Memory B cell (primary cell): ENCODE data around the gene HTT.

ENCODE experiments used
- ATAC-seq: fragments of 150-1000 bp; cut with Tn5 transposase; 2 replicates; pipeline ENCODE4 v1.10.0; 2021; ENCODE audit warnings: low read depth, mild to moderate bottlenecking, moderate library complexity
- DNase-seq, 2 donors: peaks; one replicate each; pipeline ENCODE4 v3.0.0; 2022; ENCODE audit warnings: low spot score in 2 of 2
- H3K27ac Mint-ChIP-seq: one replicate; pipeline ENCODE4 v1.8.0; 2022; ENCODE audit warnings: mild to moderate bottlenecking, moderate library complexity, mixed read lengths
- H3K27me3 Mint-ChIP-seq: one replicate; pipeline ENCODE4 v1.8.0; 2022; ENCODE audit warnings: mixed read lengths
- H3K36me3 Mint-ChIP-seq: one replicate; pipeline ENCODE4 v1.8.0; 2022; ENCODE audit warnings: mild to moderate bottlenecking, mixed read lengths
- H3K4me1 Mint-ChIP-seq: one replicate; pipeline ENCODE4 v1.8.0; 2022; ENCODE audit warnings: mixed read lengths
- H3K4me3 Mint-ChIP-seq: one replicate; pipeline ENCODE4 v1.8.0; 2022; ENCODE audit warnings: mild to moderate bottlenecking, moderate library complexity, mixed read lengths
- H3K9me3 Mint-ChIP-seq: one replicate; pipeline ENCODE4 v1.8.0; 2022; ENCODE audit warnings: mixed read lengths

Gene HTT

GRCh38 chr4:3257556-3258482 lies 183.3 kb downstream of the HTT start:
- peak overlapping the region; percentile 73 for H3K27ac Mint-ChIP-seq
- no peaks in the 10 kb centered on the region for H3K9me3 Mint-ChIP-seq
- H3K27me3 Mint-ChIP-seq = no peaks in the 10 kb centered on the region
- ATAC-seq (peak; percentile 79), DNase-seq (peak; percentile 21 to 27)
- peaks cover 16% of the 10 kb centered on the region for H3K4me1 Mint-ChIP-seq
- peaks cover 3% of the 10 kb centered on the region for H3K36me3 Mint-ChIP-seq
- H3K4me3 Mint-ChIP-seq = peak overlapping the region; percentile 65

DNA sequence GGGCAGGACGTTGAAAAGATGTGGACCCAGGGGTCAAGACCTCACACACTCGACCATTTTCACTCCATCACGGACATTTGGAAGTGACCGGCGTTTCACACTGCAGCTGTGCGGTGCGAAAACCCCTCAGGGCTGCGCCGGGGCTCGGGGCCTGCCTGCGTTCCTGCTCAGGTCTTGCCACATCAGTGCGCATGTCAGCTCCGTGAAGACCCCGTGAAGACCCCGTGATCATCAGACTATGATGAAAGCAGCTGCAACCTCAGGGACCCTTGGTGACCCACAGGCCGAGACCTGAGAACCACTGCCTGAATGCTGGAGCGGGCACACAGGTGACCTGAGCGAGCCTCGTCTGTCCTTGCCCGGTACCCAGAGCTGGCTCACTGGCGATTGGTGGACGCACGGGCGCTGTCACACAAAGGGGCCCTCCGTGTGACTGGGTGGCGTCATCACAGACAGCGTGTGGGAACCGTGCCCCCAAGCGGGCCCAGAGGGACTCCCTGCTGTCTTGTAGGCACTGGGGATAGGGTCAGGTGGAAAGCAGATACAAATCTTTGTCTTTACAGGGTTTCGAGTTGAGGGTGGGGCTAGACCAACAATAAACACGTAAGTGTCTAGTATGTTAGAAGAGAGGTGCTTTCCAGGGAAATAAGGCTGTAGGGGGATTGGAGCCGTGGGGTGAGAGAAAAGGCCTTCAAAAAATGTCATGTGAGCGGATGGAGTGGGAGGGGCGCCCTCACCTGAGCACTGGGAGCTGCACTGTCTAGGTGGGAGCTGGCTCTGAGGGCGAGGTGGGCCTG lies 187.1 kb downstream of the HTT start:
- Mint-ChIP-seq H3K9me3 (no peaks in the 10 kb centered on the region), H3K4me3 (no peak overlapping the region), H3K4me1 (peaks cover 13% of the 10 kb centered on the region), H3K36me3 (no peaks in the 10 kb centered on the region), H3K27me3 (no peaks in the 10 kb centered on the region), H3K27ac (no peak overlapping the region)
- no peak for ATAC-seq
- DNase-seq = no peak

- Mint-ChIP-seq H3K4me1 (peaks cover 7% of the 10 kb centered on the region), H3K27me3 (no peaks in the 10 kb centered on the region), H3K27ac (no peak overlapping the region), H3K4me3 (no peak overlapping the region), H3K36me3 (no peaks in the 10 kb centered on the region), H3K9me3 (no peaks in the 10 kb centered on the region)
- DNase-seq = no peak
- no peak for ATAC-seq
These were observed 187.9 kb downstream of the HTT start for GRCh38 chr4:3262208-3263052.

- no peak overlapping the region for H3K4me3 Mint-ChIP-seq
These were observed 188.8 kb downstream of the HTT start for GRCh38 chr4:3263053-3263875.

GRCh38 chr4:3263876-3264193 lies 189.4 kb downstream of the HTT start:
- Mint-ChIP-seq H3K27me3 (no peaks in the 10 kb centered on the region), H3K9me3 (no peaks in the 10 kb centered on the region), H3K36me3 (no peaks in the 10 kb centered on the region), H3K4me3 (no peak overlapping the region), H3K27ac (no peak overlapping the region), H3K4me1 (no peaks in the 10 kb centered on the region)
- DNase-seq = no peak
- ATAC-seq = no peak

More at GRCh38 chr4:3263053-3263875, 188.8 kb downstream of the HTT start:
- DNase-seq = no peak
- no peak for ATAC-seq
- no peaks in the 10 kb centered on the region for H3K36me3 Mint-ChIP-seq
- H3K27me3 Mint-ChIP-seq = no peaks in the 10 kb centered on the region
- peaks cover 1% of the 10 kb centered on the region for H3K4me1 Mint-ChIP-seq
- no peaks in the 10 kb centered on the region for H3K9me3 Mint-ChIP-seq
- H3K27ac Mint-ChIP-seq = no peak overlapping the region

DNA sequence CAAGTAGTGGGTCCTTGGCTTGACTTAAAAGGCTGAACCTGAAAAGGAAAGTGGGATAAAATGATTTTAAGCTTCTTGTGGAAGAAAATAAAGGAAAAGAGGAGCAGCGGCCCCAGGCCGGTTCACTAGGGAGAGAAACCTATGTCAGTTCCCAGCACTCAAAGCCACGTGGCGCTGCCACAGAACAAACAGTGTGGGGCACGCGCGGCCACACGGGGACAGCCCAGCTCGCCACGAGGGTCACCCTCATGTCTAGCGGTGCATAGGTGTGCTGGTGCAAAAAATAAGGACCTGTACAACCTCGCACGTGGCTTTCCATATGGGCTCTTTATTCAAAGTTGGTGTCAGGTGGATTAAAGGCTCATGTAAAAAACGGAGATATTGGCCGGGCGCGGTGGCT lies 191.6 kb downstream of the HTT start:
- ATAC-seq = no peak
- H3K4me1 Mint-ChIP-seq = no peaks in the 10 kb centered on the region

GRCh38 chr4:3267576-3268394 lies 193.3 kb downstream of the HTT start:
- Mint-ChIP-seq H3K27ac (no peak overlapping the region), H3K27me3 (no peaks in the 10 kb centered on the region), H3K4me3 (no peak overlapping the region), H3K9me3 (no peaks in the 10 kb centered on the region), H3K4me1 (peaks cover 6% of the 10 kb centered on the region), H3K36me3 (no peaks in the 10 kb centered on the region)
- no peak for ATAC-seq
- DNase-seq = no peak

More for the DNA sequence above, 191.6 kb downstream of the HTT start:
- no peak overlapping the region for H3K4me3 Mint-ChIP-seq
- no peak for DNase-seq
- H3K9me3 Mint-ChIP-seq = no peaks in the 10 kb centered on the region
- H3K36me3 Mint-ChIP-seq = no peaks in the 10 kb centered on the region
- no peaks in the 10 kb centered on the region for H3K27me3 Mint-ChIP-seq
- no peak overlapping the region for H3K27ac Mint-ChIP-seq

DNA sequence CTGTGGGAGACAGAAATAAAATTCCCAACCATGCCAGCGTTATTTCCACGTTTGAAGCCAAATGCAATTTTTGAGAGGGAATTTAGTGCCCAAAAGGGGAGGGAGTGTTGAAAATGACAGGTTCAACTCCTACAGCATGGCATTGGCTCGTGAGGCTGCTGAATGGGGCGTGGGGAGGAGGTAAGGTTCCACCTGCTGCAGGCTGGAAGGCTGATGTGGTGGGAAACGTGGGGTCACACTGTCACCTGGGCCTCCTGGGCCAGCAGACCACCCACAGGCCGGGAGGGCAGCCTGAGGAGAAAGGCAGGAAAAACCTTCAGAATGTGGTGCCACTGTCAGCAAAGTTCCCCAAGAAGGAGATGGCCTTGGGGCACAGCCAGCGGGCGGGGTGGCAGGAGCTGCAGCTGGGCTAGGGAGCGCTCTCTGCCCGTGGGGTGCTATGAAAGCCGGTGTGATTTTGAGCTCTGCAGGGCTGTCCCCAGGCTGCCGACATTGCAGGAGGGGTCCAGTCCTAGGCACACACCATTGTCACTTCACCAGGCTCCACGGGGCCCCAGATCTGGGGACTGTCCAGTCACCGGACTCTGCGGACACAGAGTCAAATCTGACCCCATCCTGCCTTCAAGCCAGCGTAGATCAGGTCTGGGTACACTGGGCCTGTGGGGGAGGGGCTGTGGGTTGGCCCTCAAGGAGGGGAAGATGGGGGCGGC lies 194.1 kb downstream of the HTT start:
- Mint-ChIP-seq H3K4me1 (peaks cover 6% of the 10 kb centered on the region), H3K36me3 (no peaks in the 10 kb centered on the region), H3K4me3 (no peak overlapping the region), H3K9me3 (peaks cover 2% of the 10 kb centered on the region), H3K27ac (no peak overlapping the region), H3K27me3 (no peaks in the 10 kb centered on the region)
- ATAC-seq (no peak), DNase-seq (no peak)

DNA sequence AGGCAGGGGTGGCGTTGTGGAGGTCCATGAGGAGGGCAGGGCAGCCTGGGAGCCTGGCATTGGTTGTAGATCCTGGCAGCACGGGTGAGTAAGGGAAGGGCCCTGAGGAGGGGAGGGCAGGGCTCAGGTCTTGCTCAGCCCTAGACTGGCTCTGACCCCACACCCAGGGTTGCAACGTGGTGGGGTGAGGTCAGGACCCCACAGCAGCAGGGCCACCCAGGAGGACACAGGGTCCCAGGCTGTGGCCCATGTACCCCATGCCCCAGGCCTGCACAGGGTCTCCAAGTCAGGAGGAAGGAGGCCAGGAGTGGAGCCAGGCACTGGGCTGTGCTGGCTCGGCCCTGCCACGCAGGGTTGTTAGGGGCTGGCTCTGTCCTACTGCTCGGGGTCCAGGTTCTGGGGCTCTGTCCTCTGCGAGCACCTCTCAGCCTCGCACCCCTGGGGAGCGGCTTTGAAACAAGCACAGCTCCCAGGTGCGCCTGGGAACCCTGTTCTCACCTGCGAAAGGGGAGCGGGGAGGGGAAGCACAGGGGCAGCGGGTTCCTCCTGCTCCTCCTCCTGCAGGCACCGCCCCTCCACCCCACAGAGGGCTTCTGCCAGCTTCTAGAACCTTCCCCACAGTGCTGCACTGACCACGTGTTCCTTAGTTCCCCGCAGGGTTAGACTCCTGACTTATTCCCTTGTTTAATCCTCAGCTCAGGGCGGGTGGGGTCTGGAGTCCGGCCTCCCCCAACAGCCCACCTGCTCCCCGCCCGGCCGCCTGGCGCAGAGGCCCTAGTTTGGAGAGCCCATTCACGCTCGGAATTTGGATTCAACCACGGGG lies 194.8 kb downstream of the HTT start:
- no peak overlapping the region for H3K4me3 Mint-ChIP-seq
- no peak for ATAC-seq
- peaks cover 6% of the 10 kb centered on the region for H3K4me1 Mint-ChIP-seq
- H3K9me3 Mint-ChIP-seq = peaks cover 3% of the 10 kb centered on the region
- H3K27me3 Mint-ChIP-seq = no peaks in the 10 kb centered on the region
- no peaks in the 10 kb centered on the region for H3K36me3 Mint-ChIP-seq
- no peak overlapping the region for H3K27ac Mint-ChIP-seq
- DNase-seq = no peak

- Mint-ChIP-seq H3K4me3 (no peak overlapping the region), H3K4me1 (peaks cover 6% of the 10 kb centered on the region), H3K9me3 (peaks cover 3% of the 10 kb centered on the region), H3K36me3 (no peaks in the 10 kb centered on the region), H3K27ac (no peak overlapping the region), H3K27me3 (no peaks in the 10 kb centered on the region)
- ATAC-seq (no peak), DNase-seq (no peak)
These were observed 195.6 kb downstream of the HTT start for GRCh38 chr4:3269991-3270611.

GRCh38 chr4:3271131-3271530 lies 196.7 kb downstream of the HTT start:
- Mint-ChIP-seq H3K36me3 (no peaks in the 10 kb centered on the region), H3K27ac (no peak overlapping the region), H3K4me3 (no peak overlapping the region), H3K9me3 (peaks cover 3% of the 10 kb centered on the region), H3K27me3 (no peaks in the 10 kb centered on the region), H3K4me1 (peaks cover 6% of the 10 kb centered on the region)
- ATAC-seq = no peak
- no peak for DNase-seq
